NCI-H1105 treated with DMSO at 0.1 percent for 48 hours (cell line): ENCODE results near the gene ERAL1.
"Not testable (repeated sequence)": the region's sequence is repeated elsewhere in the genome, so short reads cannot be mapped to it uniquely, and the experiment has no call there.

Experiments
- DNase-seq: peaks from one replicate; lab custom pipeline; 2025; lab: John Stamatoyannopoulos, UW

Gene ERAL1

DNA sequence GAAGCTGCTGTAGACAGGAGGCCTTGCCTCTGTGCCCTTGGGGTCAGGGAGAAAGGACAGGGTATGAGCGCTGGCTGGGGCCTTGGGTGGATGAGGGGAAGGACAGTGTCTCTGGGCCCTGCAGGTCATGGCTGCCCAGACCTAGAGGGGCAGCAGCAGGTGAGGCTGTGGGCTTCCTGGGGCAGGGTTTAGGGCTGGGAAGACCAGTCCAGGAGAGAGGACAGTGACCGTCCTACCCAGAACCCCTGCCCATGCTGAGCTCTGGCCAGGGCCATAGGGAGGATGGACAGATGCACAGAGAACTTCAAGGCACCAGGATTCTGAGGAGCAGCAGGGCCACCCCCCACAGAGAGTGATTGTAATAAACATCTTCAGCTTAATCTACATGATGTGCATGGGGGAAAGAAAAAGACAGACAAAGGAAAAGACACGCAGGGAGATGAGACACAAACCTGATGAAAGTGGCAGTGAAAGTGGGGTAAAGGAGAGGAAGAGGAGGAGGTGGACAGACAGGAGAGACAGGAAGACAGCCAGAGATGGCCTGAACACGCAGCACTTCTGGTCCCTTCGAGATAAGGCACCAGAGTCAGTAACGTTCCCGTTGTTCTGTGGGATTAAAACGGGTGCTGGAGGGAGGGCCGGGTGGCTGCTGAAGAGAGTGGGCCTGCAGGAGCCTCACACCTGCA, 25.2 kb downstream of the ERAL1 start:
- DNase-seq = no peak

DNA sequence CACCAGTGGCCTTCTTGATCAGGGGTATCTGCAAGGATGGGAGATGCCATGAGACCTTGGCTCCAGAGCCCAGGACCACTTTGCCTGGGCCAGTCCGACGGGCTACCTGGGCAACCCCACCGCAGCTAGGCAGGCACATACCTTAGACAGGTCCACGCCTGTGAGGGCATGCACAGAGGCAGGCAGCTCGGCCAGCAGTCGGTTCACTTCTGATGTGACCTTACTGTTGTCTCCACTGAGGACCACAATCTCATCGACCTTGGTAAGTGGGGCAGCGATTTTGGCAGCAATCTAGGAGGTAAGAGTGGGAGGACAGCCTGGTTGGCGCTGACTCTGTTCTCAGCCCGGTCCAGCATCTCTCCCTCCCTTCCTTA, 25.7 kb downstream of the ERAL1 start:
- no peak for DNase-seq

GRCh38 chr17:28881533-28882056, 26.8 kb downstream of the ERAL1 start:
- DNase-seq = no peak

DNA sequence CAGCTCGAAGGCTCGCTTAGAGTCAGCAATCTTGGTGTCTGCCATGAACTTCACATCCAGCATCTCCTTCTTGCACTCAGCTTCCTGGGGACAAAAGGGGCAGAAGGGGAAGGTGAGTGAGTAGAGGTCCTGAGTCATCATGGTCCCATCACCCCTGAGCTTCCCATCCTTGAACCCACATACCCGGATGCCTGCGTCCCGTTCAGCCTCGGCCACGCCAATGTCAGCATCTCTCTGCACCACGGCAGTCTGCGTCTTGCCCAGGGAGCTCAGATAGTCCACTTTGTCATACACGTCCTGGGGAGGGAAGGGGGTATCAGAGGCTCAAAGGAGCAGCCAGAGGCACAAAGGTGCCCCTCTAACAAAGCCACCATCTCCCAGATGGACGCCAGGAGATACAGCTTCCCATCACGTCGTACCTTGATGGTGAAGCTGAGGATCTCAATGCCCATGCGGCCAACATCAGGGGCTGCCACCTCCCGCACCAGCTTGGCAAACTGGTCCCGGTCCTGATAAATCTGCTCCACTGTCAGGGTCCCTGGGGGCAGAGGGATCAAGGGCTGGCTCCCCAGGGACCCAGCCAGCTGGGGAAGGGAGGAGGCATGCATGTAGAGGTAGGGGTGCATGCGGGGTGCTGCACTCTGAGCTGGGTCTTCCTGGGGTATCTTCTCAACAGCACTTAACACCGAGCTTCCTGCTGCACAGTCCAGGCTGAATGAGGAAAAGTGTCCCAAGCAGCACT, 27.5 kb downstream of the ERAL1 start:
- DNase-seq = no peak

GRCh38 chr17:28883967-28884702, 29.3 kb downstream of the ERAL1 start:
- DNase-seq = no peak

DNA sequence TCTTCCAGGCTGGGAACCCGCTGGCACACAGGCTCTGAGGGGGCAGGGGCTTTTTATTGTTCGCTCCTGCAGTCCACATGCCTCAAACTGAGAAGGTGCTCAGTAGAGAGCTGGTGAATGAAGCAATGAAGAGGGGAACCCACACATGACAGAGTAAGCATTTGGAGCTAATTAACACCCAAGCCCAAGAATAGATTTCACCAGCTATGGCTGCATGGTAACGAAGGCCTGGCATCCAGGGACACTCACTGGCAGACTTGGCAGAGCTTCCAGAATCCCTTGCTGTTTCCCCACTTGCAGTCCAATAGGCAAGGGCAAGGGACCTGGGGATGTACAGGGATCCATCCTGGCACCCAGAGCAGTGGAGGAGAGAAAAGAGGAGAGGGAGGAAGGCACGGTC, 30.5 kb downstream of the ERAL1 start:
- DNase-seq = no peak

DNA sequence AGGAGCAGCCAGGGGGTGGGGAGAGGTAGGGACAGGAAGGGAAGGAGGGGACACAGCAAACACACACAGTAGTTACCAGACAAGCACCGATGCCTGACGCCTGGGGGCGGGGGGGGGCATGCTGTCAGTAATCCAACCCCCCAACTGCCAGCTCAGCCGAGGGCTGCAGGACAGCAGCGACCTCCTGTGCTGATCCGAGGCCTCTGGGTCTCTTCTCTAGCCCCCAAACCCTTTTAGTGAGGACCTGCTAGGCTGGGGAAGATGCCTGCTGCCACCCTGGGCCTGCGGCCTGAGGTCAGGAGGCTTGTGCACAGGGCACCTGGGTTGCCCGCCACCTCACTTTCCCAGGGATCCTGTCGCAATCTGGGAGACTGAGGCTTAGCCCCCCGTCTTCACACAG, 31.1 kb downstream of the ERAL1 start:
- no peak for DNase-seq

GRCh38 chr17:28887871-28888471, 33.2 kb downstream of the ERAL1 start:
- DNase-seq = no peak

GRCh38 chr17:28888832-28889231, 34.0 kb downstream of the ERAL1 start:
- no peak for DNase-seq

DNA sequence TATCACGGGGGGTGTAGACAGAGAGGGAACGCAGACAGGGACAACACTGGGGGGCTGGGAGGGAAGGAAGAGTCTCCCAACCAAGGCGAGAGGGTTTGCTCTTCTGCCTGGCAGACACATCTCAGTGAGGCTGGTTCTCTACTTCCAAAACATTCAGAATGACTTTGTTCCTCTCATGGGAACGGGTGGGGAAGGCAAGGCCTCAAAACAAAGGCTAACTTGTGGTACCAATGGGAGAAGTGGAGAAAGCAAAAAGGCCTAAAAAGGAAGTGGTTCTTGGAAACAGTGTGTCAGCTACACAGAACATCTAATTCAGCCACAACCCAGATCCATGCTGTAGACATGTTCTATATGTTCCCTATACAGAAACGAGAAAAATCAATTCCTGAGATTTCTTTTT, 35.2 kb downstream of the ERAL1 start:
- no peak for DNase-seq

DNA sequence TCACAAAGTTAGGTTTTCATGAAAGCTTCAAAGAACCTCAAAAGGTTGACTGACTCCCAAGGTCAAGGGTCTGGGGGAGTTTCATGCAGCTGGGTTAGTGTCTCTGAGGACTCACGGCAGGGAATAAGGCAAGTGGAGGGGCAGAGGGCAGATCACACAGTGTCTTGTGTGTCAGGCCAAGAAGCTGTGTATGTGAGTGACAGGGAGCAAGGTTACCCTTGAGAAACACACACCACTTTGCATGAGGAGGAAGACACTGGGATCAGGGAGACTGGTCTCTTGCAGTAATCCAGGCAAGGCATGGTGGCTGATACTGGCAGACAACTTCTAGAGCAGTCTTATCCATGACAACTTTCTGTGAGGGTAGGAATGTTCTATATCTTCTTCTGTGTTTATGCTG, 36.4 kb downstream of the ERAL1 start:
- no peak for DNase-seq

GRCh38 chr17:28892024-28892423, 37.2 kb downstream of the ERAL1 start:
- DNase-seq = no peak

GRCh38 chr17:28893248-28894183, 38.7 kb downstream of the ERAL1 start:
- DNase-seq = not testable (repeated sequence)

- no peak for DNase-seq
Observed at GRCh38 chr17:28895794-28896447, 41.1 kb downstream of the ERAL1 start.

GRCh38 chr17:28896491-28896883, 41.7 kb downstream of the ERAL1 start:
- no peak for DNase-seq

DNA sequence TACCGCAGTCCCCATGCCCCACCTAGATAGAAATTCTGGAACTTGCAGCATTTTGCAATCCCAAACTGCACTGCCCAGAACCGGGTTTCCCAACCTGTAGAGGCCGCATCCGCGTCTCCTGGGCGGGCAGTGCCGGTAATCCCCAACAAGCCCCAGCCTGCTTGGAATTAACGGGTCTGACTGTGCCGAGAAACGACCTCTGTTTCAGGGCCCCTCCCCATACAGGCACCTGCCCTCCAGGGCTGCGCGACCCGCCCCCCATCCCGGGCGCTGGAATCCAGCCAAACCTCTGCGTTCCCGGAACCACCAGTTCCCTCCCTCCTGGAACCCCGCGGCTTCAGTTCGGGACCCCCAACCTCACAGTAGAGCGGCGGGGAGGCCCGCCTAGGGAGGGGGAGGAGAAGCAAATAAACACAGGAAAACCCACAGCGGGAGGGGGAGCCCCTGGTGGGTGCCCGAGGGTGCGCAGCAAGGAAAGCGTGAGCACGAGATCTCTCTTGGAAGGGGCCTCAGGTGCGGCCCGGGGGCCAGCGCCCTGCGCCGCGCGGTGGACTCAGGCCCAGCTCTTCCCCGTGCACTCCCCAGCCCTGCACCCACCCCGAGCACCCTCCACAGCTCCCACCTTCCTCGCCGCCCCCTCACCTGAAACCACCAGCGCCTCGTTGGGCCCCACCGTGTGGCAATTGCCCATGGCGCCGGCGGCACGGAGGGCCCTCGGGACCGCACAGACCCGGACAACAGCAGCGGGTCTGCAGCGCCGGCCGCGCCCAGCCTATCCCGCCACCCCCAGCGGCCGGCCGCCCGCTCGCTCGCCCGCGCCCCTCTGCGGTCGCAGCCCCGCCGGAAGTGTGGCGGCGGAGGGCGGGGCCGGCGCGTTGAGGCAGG, 42.3 kb downstream of the ERAL1 start, which contains the start of gene FLOT2:
TSS of gene FLOT2 (minus strand) at position 850 of the 885 bp plus-strand sequence. CDS start at position 691, 159 bp downstream.
- peak; percentile 72 for DNase-seq

GRCh38 chr17:28897769-28898526, 43.1 kb downstream of the ERAL1 start:
- DNase-seq = peak; percentile 26

- no peak for DNase-seq
Observed at GRCh38 chr17:28898527-28898955, 43.7 kb downstream of the ERAL1 start.
